Suprapubic skin (tissue), 3 donors: ENCODE data around the gene SMAP1.

Experiments used
- POLR2AphosphoS5 ChIP-seq, 3 donors: sonication (generic); formaldehyde crosslinking; IDR thresholded peaks; one replicate each; pipeline ENCODE4 v1.6.1; 2017; ENCODE audit warnings: antibody characterized with exemption in 3 of 3
- TF ChIP-seq, protein P1 (sequence below), 2 donors: fragments of 200-600 bp in 1 of 2; fragments of 450-650 bp in 1 of 2; sonication (generic) in 1 of 2; IDR thresholded peaks; one replicate each; pipeline ENCODE4 v1.5.1; 2016 to 2019; ENCODE audit warnings: antibody characterized with exemption in 2 of 2, mild to moderate bottlenecking in 1 of 2, moderate library complexity in 1 of 2

- no peak for TF ChIP-seq POLR2AphosphoS5 (IDR thresholded peaks at IDR 0.05)
- TF ChIP-seq, protein P1, sequence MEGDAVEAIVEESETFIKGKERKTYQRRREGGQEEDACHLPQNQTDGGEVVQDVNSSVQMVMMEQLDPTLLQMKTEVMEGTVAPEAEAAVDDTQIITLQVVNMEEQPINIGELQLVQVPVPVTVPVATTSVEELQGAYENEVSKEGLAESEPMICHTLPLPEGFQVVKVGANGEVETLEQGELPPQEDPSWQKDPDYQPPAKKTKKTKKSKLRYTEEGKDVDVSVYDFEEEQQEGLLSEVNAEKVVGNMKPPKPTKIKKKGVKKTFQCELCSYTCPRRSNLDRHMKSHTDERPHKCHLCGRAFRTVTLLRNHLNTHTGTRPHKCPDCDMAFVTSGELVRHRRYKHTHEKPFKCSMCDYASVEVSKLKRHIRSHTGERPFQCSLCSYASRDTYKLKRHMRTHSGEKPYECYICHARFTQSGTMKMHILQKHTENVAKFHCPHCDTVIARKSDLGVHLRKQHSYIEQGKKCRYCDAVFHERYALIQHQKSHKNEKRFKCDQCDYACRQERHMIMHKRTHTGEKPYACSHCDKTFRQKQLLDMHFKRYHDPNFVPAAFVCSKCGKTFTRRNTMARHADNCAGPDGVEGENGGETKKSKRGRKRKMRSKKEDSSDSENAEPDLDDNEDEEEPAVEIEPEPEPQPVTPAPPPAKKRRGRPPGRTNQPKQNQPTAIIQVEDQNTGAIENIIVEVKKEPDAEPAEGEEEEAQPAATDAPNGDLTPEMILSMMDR (IDR thresholded peaks at IDR 0.05): no peak
These were observed 977 bp upstream of the SMAP1 start for GRCh38 chr6:70666706-70667105.
